Mucosa of descending colon (tissue), 3 donors: ENCODE measurements around the gene SALL4. TPM values are rescaled to one million over a fixed set of nuclear protein-coding genes. Genes with fewer than 3 reads are reported as not detected.
"Not testable (repeated sequence)": the region's sequence is repeated elsewhere in the genome, so short reads cannot be mapped to it uniquely, and the experiment has no call there.

Experiments used
- ATAC-seq: fragments of 200-7000 bp; cut with Tn5 transposase; one replicate; pipeline ENCODE4 v1.9.1; 2020; ENCODE audit warnings: mild to moderate bottlenecking, moderate library complexity
- DNase-seq, 3 donors: peaks; one replicate each; pipeline ENCODE4 v3.0.0-alpha.2; 2020
- H3K36me3 ChIP-seq: fragments of 200-600 bp; one replicate; pipeline ENCODE4 v1.8.0; 2021; ENCODE audit warnings: low read depth, mild to moderate bottlenecking
- H3K4me1 ChIP-seq: fragments of 200-600 bp; one replicate; pipeline ENCODE4 v1.8.0; 2021; ENCODE audit warnings: low read depth, mild to moderate bottlenecking
- H3K4me3 ChIP-seq: fragments of 200-600 bp; one replicate; pipeline ENCODE4 v1.8.0; 2021; ENCODE audit warnings: mild to moderate bottlenecking
- H3K9me3 ChIP-seq: fragments of 200-600 bp; one replicate; pipeline ENCODE4 v1.8.0; 2021; ENCODE audit warnings: mild to moderate bottlenecking
- intact Hi-C, 2 donors: fragments of 100-400 bp; cut with DNase I in 1 of 2; cut with micrococcal nuclease in 1 of 2; formaldehyde crosslinking; loops; one replicate each; pipeline versions ENCODE4 v1.11.0 to v1.11.1; 2022; cut with DNase I, micrococcal nuclease
- total RNA-seq, 3 donors: library from RNA; stranded (reverse); fragmentation: NEBNext Ultra II Directional in 2 of 3; extraction: Animal tissue kit (Norgen Biotek cat#: 25700) in 2 of 3; gene quantifications; one replicate each; pipeline versions ENCODE4 v1.2.1 to v1.2.4, GENCODE V29; 2021 to 2023
- TF ChIP-seq, protein P1 (sequence below): fragments of 200-600 bp; IDR thresholded peaks from one replicate; pipeline ENCODE4 v1.8.0; 2022; ENCODE audit warnings: antibody characterized with exemption, mild to moderate bottlenecking
- donor health status: DM: no; HTN: no; CAD: no; lungs with moderate emphysema.
- donor health status: DM: no; HTN: no; CAD: no.
- donor health status: DM: no; HTN: yes; CAD: no.

Gene SALL4
- total RNA-seq, 3 donors from 2014 or later = 0.05 to 0.41 TPM; not detected in 1

DNA sequence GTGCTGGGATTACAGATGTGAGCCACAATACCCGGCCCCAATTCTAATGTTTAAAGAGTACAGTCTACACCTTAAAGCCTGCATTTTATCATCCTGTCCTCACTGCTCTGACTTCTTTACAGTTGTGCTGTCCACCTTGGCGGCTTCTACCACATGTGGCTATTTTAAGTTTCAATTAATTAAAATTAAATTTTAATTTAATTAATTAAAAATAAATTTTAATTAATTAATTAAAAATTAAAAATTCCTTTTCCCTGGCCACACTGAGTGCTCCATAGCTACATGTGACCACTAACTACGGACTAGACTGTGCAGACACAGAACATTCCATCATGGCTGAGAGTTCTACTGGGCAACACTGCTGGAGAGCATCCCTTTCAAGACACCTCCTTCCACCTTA is 61.5 kb downstream of the SALL4 start:
- TF ChIP-seq, protein P1, sequence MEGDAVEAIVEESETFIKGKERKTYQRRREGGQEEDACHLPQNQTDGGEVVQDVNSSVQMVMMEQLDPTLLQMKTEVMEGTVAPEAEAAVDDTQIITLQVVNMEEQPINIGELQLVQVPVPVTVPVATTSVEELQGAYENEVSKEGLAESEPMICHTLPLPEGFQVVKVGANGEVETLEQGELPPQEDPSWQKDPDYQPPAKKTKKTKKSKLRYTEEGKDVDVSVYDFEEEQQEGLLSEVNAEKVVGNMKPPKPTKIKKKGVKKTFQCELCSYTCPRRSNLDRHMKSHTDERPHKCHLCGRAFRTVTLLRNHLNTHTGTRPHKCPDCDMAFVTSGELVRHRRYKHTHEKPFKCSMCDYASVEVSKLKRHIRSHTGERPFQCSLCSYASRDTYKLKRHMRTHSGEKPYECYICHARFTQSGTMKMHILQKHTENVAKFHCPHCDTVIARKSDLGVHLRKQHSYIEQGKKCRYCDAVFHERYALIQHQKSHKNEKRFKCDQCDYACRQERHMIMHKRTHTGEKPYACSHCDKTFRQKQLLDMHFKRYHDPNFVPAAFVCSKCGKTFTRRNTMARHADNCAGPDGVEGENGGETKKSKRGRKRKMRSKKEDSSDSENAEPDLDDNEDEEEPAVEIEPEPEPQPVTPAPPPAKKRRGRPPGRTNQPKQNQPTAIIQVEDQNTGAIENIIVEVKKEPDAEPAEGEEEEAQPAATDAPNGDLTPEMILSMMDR = no peak
- no peak for DNase-seq
- H3K4me1 ChIP-seq = peaks cover 42% of the 10 kb centered on the region
- no peak overlapping the region for H3K4me3 ChIP-seq
- intact Hi-C loops = no loop called here
- H3K36me3 ChIP-seq = no peaks in the 10 kb centered on the region
- no peak for ATAC-seq
- H3K9me3 ChIP-seq = no peaks in the 10 kb centered on the region

DNA sequence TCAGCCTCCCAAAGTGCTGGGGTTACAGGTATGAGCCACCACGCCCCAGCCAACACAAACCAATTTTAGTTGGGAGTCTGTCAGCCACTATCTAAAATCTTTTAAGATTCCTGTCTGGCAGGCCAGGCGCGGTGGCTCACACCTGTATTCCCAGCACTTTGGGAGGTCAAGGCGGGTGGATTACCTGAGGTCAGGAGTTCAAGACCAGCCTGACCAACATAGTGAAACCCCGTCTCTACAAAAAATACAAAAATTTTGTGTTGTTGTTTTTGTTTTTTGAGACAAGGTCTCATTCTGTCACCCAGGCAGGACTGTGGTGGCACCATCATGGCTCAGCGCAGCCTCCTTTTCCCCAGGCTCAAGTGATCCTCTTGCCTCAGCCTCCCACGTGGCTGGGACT is 62.0 kb downstream of the SALL4 start:
- H3K9me3 ChIP-seq, DNase-seq, H3K36me3 ChIP-seq, ATAC-seq, intact Hi-C loops, H3K4me3 ChIP-seq: not testable (repeated sequence)
- H3K4me1 ChIP-seq = peaks cover 43% of the 10 kb centered on the region

DNA sequence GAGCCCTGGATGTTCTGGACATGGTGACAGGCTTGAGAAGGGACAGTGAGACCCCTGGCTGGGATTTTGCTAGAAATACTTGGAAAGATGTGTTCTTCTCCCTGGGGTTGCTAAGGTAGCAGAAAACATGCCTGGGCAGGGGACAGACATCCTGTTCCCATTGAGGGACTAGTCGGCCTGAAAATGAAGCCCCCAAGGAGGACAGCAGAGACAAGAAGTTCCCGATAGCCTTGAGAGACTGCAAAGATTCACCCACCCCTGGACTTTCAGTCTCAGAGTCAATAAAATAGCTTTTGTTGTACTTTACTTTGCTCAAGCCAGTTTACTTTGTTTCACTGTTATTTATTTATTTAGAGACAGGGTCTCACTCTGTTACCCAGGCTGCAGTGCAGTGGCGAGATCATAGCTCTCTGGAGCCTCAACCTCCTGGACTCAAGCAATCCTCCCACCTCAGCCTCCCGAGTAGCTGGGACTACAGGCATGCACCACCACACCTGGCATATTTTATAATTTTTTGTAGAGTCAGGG is 62.5 kb downstream of the SALL4 start:
- no peak for ATAC-seq
- H3K4me3 ChIP-seq = no peak overlapping the region

DNA sequence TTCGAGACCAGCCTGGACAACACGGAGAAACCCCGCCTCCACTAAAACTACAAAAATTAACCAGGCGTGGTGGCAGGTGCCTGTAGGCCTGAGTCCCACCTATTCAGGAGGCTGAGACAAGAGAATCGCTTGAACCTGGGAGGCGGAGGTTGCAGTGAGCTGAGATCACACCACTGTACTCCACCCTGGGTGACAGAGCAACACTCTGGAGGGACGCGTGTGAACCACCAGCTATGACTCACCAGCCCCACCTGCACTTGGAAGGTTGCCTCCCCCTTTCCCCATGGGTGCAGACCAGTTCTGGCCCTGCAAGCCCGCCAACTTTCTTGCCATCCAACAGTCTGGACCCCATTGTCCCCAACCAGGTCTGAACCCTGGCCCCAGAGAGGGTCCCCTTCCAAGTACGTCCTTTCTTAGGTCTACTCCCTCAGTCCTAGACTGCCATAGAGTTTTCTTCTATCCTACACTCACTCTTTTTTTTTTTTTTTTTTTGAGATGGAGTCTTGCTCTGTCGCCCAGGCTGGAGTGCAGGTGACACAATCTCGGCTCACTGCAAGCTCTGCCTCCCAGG is 63.4 kb downstream of the SALL4 start:
- Histone ChIP-seq H3K36me3 (no peaks in the 10 kb centered on the region), H3K4me3 (no peak overlapping the region), H3K4me1 (peaks cover 37% of the 10 kb centered on the region), H3K9me3 (no peaks in the 10 kb centered on the region)
- intact Hi-C loops = no loop called here
- ATAC-seq (peak; percentile 47), DNase-seq (no peak)
- TF ChIP-seq, protein P1 = no peak

More for the DNA sequence above, 62.5 kb downstream of the SALL4 start:
- Histone ChIP-seq H3K36me3 (no peaks in the 10 kb centered on the region), H3K9me3 (no peaks in the 10 kb centered on the region), H3K4me1 (peaks cover 43% of the 10 kb centered on the region)
- TF ChIP-seq, protein P1 = no peak
- no peak for DNase-seq
- intact Hi-C loops = no loop called here

DNA sequence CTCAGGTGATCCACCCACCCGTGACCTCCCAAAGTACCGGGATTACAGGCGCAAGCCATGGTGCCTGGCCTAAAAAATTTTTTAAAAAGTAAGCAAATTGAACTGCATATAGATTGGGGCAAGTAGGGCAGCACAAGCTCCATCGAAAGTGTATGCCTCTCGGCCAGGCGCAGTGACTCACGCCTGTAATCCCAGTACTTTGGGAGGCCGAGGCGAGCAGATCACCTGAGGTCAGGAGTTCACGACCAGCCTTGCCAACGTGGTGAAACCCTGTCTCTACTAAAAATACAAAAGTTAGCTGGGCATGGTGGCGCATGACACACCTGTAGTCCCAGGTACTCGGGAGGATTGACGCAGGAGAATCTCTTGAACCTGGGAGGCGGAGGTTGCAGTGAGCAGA is 64.1 kb downstream of the SALL4 start:
- H3K4me1 ChIP-seq = peaks cover 33% of the 10 kb centered on the region

DNA sequence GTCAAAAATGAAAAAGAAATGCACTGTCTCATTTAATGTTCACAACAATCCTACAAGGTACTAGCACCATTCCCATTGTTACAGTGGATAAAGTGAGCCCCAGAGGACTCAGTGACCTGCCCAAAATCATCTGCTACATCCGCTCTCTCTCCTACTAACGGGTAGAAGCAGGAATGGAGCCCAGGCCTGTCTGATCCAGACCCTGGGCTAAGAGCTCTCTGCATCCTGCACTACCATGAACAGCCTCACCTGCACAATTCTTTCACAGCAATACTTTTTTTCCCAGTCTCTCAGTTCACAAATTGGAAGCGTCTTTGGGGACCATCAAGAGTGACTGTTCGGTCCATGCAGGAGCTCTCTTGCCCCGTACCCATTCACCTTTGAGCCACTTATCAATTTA is 65.4 kb downstream of the SALL4 start:
- H3K36me3 ChIP-seq = no peaks in the 10 kb centered on the region
- H3K4me1 ChIP-seq = peaks cover 21% of the 10 kb centered on the region
- TF ChIP-seq, protein P1 = no peak
- no peak overlapping the region for H3K4me3 ChIP-seq
- no peaks in the 10 kb centered on the region for H3K9me3 ChIP-seq
- no peak for DNase-seq
- ATAC-seq = no peak
- intact Hi-C loops = no loop called here

More for the DNA sequence above, 64.1 kb downstream of the SALL4 start:
- H3K4me3 ChIP-seq, H3K9me3 ChIP-seq, intact Hi-C loops, ATAC-seq, DNase-seq, H3K36me3 ChIP-seq: not testable (repeated sequence)
